ACC112 (cell line): ENCODE measurements around the gene SLC28A1.

Experiments used
- H2AFZ ChIP-seq: fragments of 200-600 bp; sonication (generic); one replicate; pipeline ENCODE4 v1.6.0; 2017; ENCODE audit warnings: antibody characterized with exemption, low read length; ENCODE audit not compliant: unreplicated experiment
- H3K27ac ChIP-seq: fragments of 200-600 bp; sonication (generic); 2 replicates; pipeline ENCODE4 v1.5.1; 2014; ENCODE audit warnings: low read depth, mild to moderate bottlenecking, antibody characterized with exemption, low read length, moderate library complexity
- H3K27me3 ChIP-seq: fragments of 200-600 bp; sonication (generic); 2 replicates; pipeline ENCODE4 v1.6.1; 2014; ENCODE audit warnings: mild to moderate bottlenecking, antibody characterized with exemption, low read length, moderate library complexity, mixed read lengths; ENCODE audit not compliant: insufficient read depth
- H3K36me3 ChIP-seq: fragments of 200-600 bp; sonication (generic); 2 replicates; pipeline ENCODE4 v1.6.1; 2016; ENCODE audit warnings: mild to moderate bottlenecking, antibody characterized with exemption, low read length, moderate library complexity, mixed read lengths; ENCODE audit not compliant: insufficient read depth
- H3K4me1 ChIP-seq: fragments of 200-600 bp; sonication (generic); one replicate; pipeline ENCODE4 v1.6.1; 2016; ENCODE audit warnings: low read length, mixed read lengths; ENCODE audit not compliant: insufficient read depth, unreplicated experiment, control insufficient read depth
- H3K4me3 ChIP-seq: fragments of 200-600 bp; sonication (generic); 2 replicates; pipeline ENCODE4 v1.5.1; 2014; ENCODE audit warnings: mild to moderate bottlenecking, low read depth, low read length
- H3K79me2 ChIP-seq: fragments of 200-600 bp; sonication (generic); one replicate; pipeline ENCODE4 v1.6.0; 2016; ENCODE audit warnings: low read length; ENCODE audit not compliant: control insufficient read depth, unreplicated experiment, insufficient read depth

SLC28A1 gene

DNA sequence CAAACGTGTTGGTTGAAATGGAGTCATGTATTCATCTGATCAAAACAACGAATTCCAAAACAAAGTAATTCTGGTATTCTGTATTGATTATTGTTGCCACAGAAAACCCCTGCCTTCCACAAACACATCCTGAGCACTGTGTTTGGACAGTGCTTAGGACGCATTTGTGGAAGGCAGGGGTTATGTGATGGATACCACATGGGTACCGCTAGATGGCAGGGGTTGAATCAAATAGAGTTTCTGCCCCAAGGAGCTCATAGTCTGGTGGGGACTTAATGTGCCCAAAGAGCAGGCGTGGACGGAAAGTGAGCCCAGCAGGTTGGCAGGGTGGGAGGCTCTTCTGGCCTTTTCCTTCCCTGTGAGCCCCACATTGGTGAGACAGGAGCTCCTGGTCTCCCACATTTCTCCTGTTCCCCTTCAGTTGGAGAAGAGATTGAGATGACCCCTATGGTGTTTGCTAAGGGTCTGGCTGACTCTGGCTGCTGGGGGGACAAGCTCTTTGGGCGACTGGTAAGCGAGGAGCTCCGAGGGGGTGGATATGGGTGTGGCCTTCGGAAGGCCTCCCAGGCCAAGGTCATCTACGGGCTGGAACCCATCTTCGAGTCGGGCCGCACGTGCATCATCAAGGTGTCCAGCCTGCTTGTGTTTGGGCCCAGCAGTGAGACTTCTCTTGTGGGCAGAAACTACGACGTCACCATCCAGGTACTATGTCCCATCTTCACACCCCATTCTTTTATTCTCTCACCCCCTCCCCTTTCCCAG, 22.1 kb upstream of the SLC28A1 start:
- no peaks in the 10 kb centered on the region for H3K79me2 ChIP-seq
- no peak overlapping the region for H2AFZ ChIP-seq
- no peak overlapping the region for H3K27ac ChIP-seq
- H3K36me3 ChIP-seq: no peaks in the 10 kb centered on the region
- H3K27me3 ChIP-seq: no peaks in the 10 kb centered on the region
- no peak overlapping the region for H3K4me3 ChIP-seq
- no peaks in the 10 kb centered on the region for H3K4me1 ChIP-seq

DNA sequence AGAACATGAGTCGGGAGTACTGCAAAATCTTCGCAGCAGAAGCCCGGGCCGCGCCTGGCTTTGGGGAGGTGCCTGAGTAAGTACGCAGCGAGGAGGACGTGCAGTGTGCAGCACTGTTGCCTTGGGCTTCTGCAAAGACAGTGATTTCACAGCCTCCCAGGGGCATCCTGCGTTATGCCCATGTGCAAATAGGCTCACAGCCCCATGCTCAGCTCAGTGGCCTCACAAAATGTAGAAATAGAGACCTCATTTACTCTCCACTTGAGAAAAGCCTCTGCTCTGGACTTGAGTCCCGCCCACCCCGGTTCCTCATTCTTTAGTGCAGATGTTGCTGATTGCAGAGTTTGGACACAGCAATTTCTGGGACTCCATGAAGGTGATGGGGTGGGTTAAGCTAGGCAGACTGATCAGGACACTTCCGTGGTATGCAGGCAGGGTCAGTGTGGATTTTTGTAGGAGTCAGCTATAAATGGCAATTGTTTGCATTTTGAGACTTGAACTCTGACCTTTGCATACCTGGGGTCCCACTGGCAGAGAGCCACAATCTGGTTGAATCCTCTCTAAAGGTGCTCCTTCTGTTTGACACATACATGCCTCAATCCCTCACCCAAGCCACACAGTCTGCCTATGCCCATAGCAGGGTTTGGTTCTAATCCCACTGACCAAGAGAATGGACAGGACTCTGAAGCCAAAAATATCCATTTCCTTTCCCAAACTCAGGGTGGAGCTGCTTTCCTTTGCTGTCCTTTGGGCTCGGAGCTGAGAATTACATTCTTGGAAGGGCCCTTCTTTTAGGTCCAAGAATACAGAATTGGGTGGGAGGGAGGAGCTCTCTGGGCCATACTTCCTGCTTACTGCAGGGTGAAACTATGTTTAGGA, 20.7 kb upstream of the SLC28A1 start:
- no peaks in the 10 kb centered on the region for H3K4me1 ChIP-seq
- H3K4me3 ChIP-seq: no peak overlapping the region
- H3K27ac ChIP-seq: no peak overlapping the region
- H3K27me3 ChIP-seq: no peaks in the 10 kb centered on the region
- H3K79me2 ChIP-seq: no peaks in the 10 kb centered on the region
- no peak overlapping the region for H2AFZ ChIP-seq
- no peaks in the 10 kb centered on the region for H3K36me3 ChIP-seq

DNA sequence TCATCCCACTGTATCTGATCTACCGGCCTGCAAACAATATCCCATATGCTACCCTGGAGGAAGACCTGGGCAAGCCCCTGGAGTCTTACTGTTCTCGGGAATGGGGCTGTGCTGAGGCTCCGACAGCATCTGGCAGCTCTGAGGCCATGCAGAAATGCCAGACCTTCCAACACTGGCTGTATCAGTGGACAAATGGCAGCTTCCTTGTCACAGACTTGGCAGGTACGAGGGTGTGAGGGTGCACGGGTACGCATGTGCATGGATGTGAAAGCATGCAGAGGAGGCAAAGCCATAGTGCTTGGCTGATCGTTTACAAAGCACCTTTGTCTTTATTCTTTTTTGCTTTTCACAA, 20.0 kb upstream of the SLC28A1 start:
- Histone ChIP-seq H3K27ac (no peak overlapping the region), H2AFZ (no peak overlapping the region), H3K79me2 (no peaks in the 10 kb centered on the region), H3K4me3 (no peak overlapping the region), H3K27me3 (no peaks in the 10 kb centered on the region), H3K4me1 (no peaks in the 10 kb centered on the region), H3K36me3 (no peaks in the 10 kb centered on the region)

DNA sequence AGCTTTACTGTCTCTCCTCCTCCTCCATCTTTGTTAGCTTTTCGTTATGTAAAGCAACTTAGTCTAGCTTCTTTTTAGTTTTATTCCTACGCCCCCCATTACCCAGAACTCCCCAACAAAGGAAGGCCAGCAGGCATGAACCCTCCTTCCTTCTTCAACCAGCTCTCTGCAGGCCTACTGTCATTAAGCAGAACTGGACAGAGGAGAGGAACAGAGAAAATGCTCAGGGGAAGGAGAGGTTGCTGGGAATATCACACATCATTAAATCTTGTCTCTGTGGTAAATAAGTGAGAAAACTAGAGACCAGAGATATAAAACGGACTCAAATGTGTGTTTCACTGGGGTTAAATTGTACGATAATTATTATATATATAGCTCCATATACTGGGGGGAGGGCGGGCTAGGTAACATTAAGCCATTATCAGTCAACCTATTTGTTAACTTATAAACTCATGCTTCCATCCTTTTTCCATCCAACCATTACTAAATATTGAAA, 19.3 kb upstream of the SLC28A1 start:
- no peak overlapping the region for H3K4me3 ChIP-seq
- no peaks in the 10 kb centered on the region for H3K79me2 ChIP-seq
- H2AFZ ChIP-seq: no peak overlapping the region
- H3K27me3 ChIP-seq: no peaks in the 10 kb centered on the region
- no peaks in the 10 kb centered on the region for H3K4me1 ChIP-seq
- no peaks in the 10 kb centered on the region for H3K36me3 ChIP-seq
- H3K27ac ChIP-seq: no peak overlapping the region

DNA sequence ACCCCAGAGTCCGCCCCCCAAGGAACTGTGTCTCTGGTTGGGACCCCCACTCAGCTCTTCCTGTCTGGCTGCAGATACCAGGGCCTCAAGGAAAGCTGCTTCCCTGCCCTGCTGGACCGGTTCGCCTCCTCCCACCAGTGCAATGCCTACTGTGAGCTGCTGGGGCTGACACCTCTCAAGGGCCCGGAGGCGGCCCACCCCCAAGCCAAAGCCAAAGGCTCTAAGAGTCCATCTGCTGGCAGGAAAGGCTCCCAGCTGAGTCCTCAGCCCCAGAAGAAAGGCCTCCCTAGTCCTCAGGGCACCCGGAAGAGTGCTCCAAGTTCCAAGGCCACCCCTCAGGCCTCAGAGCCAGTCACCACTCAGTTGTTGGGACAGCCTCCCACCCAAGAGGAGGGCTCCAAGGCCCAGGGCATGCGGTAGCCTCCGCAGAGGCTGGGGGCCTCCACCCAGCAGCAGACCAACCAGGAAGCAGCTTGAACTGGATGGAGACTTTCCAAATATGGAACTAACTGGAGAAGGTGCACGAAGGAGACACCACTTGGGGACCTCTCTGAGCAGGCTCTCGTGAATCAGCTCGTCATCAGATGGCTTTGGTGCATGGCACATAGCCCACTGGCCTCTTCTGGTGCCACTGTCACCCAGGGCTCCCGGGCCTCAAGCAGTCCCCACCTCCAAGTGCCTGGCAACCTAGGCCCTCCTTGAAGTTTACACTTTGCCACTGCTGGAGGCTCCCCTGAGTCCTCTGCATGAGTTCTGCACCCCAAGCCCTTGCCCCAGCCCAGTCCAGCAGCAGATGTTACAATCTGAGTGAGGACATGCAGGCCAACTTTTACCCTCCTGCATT, 16.2 kb upstream of the SLC28A1 start:
- Histone ChIP-seq H3K36me3 (no peaks in the 10 kb centered on the region), H3K27ac (no peak overlapping the region), H3K79me2 (no peaks in the 10 kb centered on the region), H2AFZ (no peak overlapping the region), H3K27me3 (no peaks in the 10 kb centered on the region; the same call in 1 of the 2 replicates), H3K4me1 (no peaks in the 10 kb centered on the region), H3K4me3 (no peak overlapping the region)

DNA sequence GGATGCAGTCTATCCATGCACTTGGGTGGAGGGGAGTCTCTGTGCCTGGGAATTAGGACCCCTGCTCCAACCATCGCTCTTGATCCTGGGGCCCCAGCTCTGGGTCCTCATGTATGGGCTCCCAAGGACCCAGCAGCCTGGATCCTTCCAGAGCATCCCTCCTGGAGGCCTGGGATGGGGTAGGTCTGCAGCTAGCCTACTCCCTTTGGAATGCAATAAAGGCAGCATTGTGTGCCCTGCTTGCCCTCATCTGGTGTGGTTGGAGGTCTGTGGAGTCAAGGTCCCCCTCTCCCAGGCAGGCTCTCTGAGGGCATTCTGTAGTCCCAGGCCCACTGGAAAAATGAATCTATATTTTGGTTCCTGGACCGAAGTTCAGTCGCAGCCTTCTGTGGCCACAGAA, 15.0 kb upstream of the SLC28A1 start:
- Histone ChIP-seq H3K4me3 (no peak overlapping the region), H3K27me3 (no peaks in the 10 kb centered on the region; the same call in 1 of the 2 replicates), H3K36me3 (no peaks in the 10 kb centered on the region), H3K4me1 (no peaks in the 10 kb centered on the region), H2AFZ (no peak overlapping the region), H3K79me2 (no peaks in the 10 kb centered on the region), H3K27ac (no peak overlapping the region)

DNA sequence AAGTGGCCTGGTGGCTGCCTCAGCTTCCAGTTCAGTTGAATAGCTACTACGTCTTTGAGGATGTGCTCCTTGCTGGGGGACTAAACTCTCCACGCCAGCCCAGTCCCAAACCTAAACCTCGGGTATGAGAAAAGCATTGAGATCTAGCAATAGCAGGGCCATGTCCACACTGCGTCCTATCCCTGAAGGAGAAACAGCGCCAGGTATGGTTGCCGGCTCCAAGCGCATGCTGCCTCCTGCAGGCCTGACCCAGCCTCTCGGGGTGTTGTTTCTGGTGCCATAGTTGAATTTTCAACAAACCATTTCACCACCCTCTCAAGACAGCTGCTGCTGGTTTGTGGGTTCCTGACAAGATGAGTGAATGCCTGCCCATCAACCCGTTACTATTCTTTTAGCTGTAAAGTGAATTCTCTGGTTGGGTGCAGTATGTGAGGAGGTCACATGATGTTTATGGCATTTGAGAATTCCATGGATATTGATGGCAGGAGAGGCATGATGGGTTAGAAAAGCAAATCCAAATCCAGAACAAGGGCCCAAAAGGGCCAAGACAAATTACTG, 13.0 kb upstream of the SLC28A1 start:
- Histone ChIP-seq H3K36me3 (no peaks in the 10 kb centered on the region), H3K79me2 (no peaks in the 10 kb centered on the region), H3K27me3 (no peaks in the 10 kb centered on the region; the same call in 1 of the 2 replicates), H3K27ac (no peak overlapping the region), H3K4me1 (no peaks in the 10 kb centered on the region), H2AFZ (no peak overlapping the region), H3K4me3 (no peak overlapping the region)

DNA sequence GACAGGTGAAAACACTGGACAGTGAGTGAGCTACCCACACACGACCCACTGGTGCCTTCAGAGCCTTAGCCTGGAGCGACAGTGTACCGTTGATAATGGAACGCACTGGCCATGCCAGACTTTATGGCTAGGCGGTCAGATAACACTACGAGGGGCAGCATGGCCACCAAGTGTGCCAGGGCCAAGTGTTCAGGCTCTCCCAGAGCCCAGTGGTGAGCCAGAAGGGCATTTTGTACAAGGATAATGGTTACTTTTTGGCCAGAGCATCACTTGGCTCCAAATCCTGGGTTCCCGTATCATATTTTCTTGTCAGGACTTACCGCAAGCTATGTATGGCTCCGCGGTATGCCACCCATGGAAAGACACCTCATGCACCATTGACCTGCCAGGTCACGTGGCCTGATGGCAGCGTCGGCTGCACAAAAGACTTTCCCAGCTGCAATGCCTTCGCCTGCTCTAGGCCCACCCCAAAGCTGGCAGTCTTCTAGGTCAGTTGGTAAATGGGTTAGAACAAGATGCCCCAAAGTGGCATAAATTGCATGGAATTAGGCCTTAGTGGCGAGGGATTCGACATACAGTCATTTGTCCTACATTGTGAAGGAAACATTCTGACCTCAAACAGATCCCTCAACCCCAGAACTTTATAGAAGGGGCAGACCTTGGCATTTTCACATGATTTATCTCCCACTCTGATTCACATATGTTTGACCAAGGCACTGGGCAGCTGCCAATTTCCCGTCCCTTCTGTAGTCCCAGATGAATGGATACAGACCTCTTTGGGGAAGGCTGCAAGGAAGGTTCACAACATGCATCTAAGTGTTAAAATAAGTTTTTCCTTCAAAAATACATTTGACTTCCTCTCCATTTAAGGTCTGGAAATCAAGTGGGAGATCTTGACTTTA, 12.2 kb upstream of the SLC28A1 start:
- Histone ChIP-seq H3K79me2 (no peaks in the 10 kb centered on the region), H3K27ac (no peak overlapping the region), H2AFZ (no peak overlapping the region), H3K4me1 (no peaks in the 10 kb centered on the region), H3K27me3 (no peaks in the 10 kb centered on the region; the same call in 1 of the 2 replicates), H3K36me3 (no peaks in the 10 kb centered on the region), H3K4me3 (no peak overlapping the region)

DNA sequence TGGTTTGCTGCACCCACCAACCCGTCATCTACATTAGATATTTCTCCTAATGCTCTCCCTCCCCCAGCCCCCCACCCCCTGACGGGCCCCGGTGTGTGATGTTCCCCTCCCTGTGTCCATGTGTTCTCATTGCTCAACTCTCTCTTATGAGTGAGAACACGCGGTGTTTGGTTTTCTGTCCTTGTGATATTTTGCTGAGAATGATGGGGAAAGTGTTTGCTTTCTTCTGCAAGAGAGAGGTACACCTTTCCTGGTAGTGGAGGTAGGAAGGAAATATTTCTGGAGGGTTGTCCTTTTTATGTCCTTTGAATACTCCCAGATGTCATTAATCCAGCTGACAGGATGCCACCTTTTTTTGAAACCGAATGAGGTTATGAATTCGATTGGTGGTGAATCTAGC, 10.5 kb upstream of the SLC28A1 start:
- H3K4me3 ChIP-seq: no peak overlapping the region
- H3K27me3 ChIP-seq: no peaks in the 10 kb centered on the region; the same call in 1 of the 2 replicates
- no peak overlapping the region for H2AFZ ChIP-seq
- H3K4me1 ChIP-seq: no peaks in the 10 kb centered on the region
- no peaks in the 10 kb centered on the region for H3K36me3 ChIP-seq
- no peaks in the 10 kb centered on the region for H3K79me2 ChIP-seq
- no peak overlapping the region for H3K27ac ChIP-seq
